ENCODE results near the gene B3GAT2.

B3GAT2 gene

DNA sequence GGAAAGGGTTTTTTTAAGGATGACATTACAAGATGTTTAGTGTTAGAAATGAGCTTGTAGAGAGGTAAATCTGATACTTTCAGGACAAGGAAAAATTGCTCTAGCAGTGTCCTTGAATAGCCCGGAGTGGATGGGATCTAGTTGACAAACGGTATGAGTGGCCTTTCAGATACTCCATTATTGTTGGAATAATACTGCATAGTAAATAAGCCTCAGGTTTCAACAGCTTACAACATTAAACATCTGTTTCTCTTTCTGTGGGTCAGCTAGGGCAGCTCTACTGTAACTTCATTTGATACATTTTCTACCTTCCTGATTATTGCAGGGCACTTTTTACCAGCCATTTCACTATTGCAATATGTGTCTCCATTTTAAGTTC lies 118.0 kb downstream of the B3GAT2 start:
- H3K9me3 ChIP-seq (ENCODE audit: control insufficient read depth, insufficient read depth, low read length), result no peaks in the 10 kb centered on the region
- H3K9ac ChIP-seq (ENCODE audit: low read depth, low read length), result no peak overlapping the region
- no peaks in the 10 kb centered on the region for H3K4me1 ChIP-seq (ENCODE audit: control insufficient read depth, insufficient read depth, low read length)
- H3K4me3 ChIP-seq (ENCODE audit: low read depth, low read length), result no peak overlapping the region
- H3K36me3 ChIP-seq (ENCODE audit: control insufficient read depth, insufficient read depth, low read length), result no peaks in the 10 kb centered on the region
- no peaks in the 10 kb centered on the region for H3K27me3 ChIP-seq (ENCODE audit: control insufficient read depth, insufficient read depth, low read length)

DNA sequence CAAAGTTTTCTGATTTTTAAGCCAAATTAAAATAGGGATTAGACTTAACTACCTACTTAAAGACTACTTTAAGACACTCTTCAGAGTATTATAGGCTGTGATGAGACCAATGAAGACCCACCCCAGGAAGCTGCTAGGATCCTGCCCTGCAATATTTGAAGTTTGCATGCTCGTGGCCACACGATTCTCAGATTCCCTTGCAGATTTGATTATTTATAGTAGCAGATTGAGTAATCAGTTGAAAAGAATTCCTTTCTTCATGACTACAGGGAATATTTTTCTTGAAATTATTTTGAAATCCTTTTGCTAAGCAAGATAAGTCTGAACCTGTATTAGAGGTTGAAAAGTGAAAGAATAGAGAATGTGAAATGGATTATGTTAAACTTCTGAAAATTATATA lies 122.3 kb downstream of the B3GAT2 start:
- Histone ChIP-seq H3K4me1 (ENCODE audit: control insufficient read depth, insufficient read depth, low read length) (no peaks in the 10 kb centered on the region), H3K27me3 (ENCODE audit: control insufficient read depth, insufficient read depth, low read length) (no peaks in the 10 kb centered on the region), H3K9me3 (ENCODE audit: control insufficient read depth, insufficient read depth, low read length) (no peaks in the 10 kb centered on the region), H3K4me3 (ENCODE audit: low read depth, low read length) (no peak overlapping the region), H3K36me3 (ENCODE audit: control insufficient read depth, insufficient read depth, low read length) (no peaks in the 10 kb centered on the region), H3K9ac (ENCODE audit: low read depth, low read length) (no peak overlapping the region)

DNA sequence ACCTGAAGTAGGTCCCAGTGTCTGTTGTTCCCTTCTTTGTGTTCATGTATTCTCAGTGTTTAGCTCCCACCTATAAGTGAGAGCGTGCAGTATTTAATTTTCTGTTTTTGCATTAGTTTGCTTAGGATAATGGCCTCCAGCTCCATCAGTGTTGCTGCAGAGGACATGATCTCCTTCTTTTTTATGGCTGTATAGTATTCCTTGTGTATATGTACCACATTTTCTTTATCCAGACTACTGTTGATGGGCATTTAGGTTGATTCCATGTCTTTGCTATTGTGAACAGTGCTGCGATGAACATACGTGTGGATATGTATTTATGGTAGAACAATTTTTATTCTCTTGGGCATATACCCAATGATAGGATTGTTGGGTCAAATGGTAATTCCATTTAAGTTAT lies 125.4 kb downstream of the B3GAT2 start:
- H3K36me3 ChIP-seq (ENCODE audit: control insufficient read depth, insufficient read depth, low read length), result no peaks in the 10 kb centered on the region
- H3K4me1 ChIP-seq (ENCODE audit: control insufficient read depth, insufficient read depth, low read length), result no peaks in the 10 kb centered on the region
- no peak overlapping the region for H3K9ac ChIP-seq (ENCODE audit: low read depth, low read length)
- H3K4me3 ChIP-seq (ENCODE audit: low read depth, low read length), result no peak overlapping the region
- no peaks in the 10 kb centered on the region for H3K27me3 ChIP-seq (ENCODE audit: control insufficient read depth, insufficient read depth, low read length)
- no peaks in the 10 kb centered on the region for H3K9me3 ChIP-seq (ENCODE audit: control insufficient read depth, insufficient read depth, low read length)

DNA sequence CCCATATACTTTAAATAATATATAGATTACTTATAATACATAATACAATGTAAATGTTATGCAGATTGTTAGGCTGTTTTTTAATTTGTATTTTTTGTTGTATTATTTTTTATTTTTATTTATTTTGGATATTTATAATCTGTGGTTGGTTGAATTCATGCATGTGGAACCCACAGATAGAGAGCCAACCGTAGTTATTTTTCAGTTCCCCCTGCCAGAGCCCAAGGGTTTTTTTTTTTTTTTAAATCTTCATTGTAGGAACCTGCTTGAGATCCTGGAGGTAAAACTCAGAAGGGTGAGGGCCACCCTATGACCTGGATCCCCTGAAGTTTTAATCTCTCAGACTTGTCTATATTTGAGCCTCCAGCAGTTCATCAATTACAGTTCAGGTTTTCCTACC lies 133.2 kb downstream of the B3GAT2 start:
- H3K9ac ChIP-seq (ENCODE audit: low read depth, low read length), result no peak overlapping the region
- no peaks in the 10 kb centered on the region for H3K36me3 ChIP-seq (ENCODE audit: control insufficient read depth, insufficient read depth, low read length)
- H3K4me3 ChIP-seq (ENCODE audit: low read depth, low read length), result no peak overlapping the region
- H3K27me3 ChIP-seq (ENCODE audit: control insufficient read depth, insufficient read depth, low read length), result no peaks in the 10 kb centered on the region
- H3K9me3 ChIP-seq (ENCODE audit: control insufficient read depth, insufficient read depth, low read length), result no peaks in the 10 kb centered on the region
- H3K4me1 ChIP-seq (ENCODE audit: control insufficient read depth, insufficient read depth, low read length), result no peaks in the 10 kb centered on the region

DNA sequence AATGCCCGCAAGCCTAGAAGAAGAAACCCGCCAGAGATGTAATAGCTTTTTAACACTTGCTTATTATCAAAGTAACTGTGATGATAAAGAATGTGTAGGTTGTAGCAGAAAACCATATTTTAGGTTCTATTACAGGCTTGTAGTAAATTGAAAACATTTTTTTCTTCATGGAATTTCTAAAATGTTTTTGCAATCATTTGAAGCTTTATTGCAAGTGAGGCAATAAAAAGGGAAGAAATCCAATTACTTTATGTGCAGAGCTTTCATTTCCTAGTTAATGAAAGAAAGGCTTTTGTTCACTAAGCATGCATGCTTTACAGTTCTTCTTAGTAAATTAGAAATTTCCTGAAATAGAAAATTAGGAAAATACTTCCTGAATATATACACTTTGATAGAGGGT lies 135.1 kb downstream of the B3GAT2 start:
- Histone ChIP-seq H3K9me3 (ENCODE audit: control insufficient read depth, insufficient read depth, low read length) (no peaks in the 10 kb centered on the region), H3K4me1 (ENCODE audit: control insufficient read depth, insufficient read depth, low read length) (no peaks in the 10 kb centered on the region), H3K36me3 (ENCODE audit: control insufficient read depth, insufficient read depth, low read length) (no peaks in the 10 kb centered on the region), H3K4me3 (ENCODE audit: low read depth, low read length) (no peak overlapping the region), H3K9ac (ENCODE audit: low read depth, low read length) (no peak overlapping the region), H3K27me3 (ENCODE audit: control insufficient read depth, insufficient read depth, low read length) (no peaks in the 10 kb centered on the region)

DNA sequence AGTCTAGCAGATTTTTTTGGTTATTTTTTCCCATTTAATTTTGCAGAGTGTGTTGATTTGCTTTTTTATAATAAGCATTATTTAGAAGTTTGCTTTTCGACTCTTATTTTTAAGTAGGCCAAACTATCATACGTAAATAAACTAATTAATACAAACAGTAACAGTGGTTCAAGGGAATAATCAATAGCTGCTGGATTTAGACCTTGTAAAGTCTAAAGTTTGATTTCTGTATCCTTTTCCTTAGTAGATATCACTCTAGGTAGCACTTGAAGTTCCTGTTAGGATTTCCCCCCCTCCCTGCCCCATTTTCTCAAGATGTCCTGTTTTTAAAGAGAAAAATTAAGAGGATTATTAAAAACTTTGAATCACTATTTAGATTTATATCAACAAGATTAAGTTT lies 136.1 kb downstream of the B3GAT2 start:
- Histone ChIP-seq H3K36me3 (ENCODE audit: control insufficient read depth, insufficient read depth, low read length) (no peaks in the 10 kb centered on the region), H3K27me3 (ENCODE audit: control insufficient read depth, insufficient read depth, low read length) (no peaks in the 10 kb centered on the region), H3K4me1 (ENCODE audit: control insufficient read depth, insufficient read depth, low read length) (no peaks in the 10 kb centered on the region), H3K9me3 (ENCODE audit: control insufficient read depth, insufficient read depth, low read length) (no peaks in the 10 kb centered on the region), H3K9ac (ENCODE audit: low read depth, low read length) (no peak overlapping the region), H3K4me3 (ENCODE audit: low read depth, low read length) (no peak overlapping the region)

DNA sequence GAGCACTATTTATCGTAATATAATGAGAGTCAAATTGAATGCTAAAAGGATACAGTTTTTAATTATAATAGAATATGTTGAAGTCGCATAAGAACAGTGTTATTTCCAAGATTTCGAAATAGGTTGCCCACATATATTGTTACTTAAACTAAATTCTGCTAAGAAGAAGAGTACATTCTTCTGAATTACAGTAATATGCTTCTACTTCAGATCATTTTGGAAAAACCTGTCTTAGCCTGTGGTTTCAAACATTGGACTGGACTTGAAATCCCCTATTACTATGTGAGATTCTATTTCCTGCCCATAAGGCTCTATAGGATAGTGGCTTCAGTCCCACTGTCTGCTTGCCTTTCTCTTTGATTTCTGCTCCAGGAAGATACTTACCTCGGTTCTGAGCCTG lies 137.2 kb downstream of the B3GAT2 start:
- Histone ChIP-seq H3K27me3 (ENCODE audit: control insufficient read depth, insufficient read depth, low read length) (no peaks in the 10 kb centered on the region), H3K9ac (ENCODE audit: low read depth, low read length) (no peak overlapping the region), H3K36me3 (ENCODE audit: control insufficient read depth, insufficient read depth, low read length) (no peaks in the 10 kb centered on the region), H3K4me3 (ENCODE audit: low read depth, low read length) (no peak overlapping the region), H3K9me3 (ENCODE audit: control insufficient read depth, insufficient read depth, low read length) (no peaks in the 10 kb centered on the region), H3K4me1 (ENCODE audit: control insufficient read depth, insufficient read depth, low read length) (no peaks in the 10 kb centered on the region)

DNA sequence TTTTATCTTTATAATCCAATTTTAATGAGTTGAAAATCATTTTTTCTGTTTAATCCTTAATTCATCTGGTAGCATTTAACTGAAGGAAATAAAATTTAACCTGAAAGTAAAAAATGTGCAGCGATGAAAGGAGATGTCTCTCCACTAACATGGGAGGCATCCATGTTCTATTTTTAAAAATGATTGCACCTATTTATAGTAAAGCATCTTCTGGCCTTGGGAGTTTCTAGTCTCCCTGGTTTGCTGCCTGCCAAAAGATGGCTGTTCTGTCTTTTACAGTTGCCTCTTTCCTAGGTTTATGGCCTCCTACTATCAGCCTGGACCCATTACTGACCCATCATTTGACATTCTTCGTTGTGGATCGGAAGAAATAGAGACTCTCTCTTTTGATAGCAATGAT lies 143.0 kb downstream of the B3GAT2 start:
- Histone ChIP-seq H3K36me3 (ENCODE audit: control insufficient read depth, insufficient read depth, low read length) (no peaks in the 10 kb centered on the region), H3K27me3 (ENCODE audit: control insufficient read depth, insufficient read depth, low read length) (no peaks in the 10 kb centered on the region), H3K4me1 (ENCODE audit: control insufficient read depth, insufficient read depth, low read length) (no peaks in the 10 kb centered on the region), H3K9me3 (ENCODE audit: control insufficient read depth, insufficient read depth, low read length) (no peaks in the 10 kb centered on the region), H3K9ac (ENCODE audit: low read depth, low read length) (no peak overlapping the region), H3K4me3 (ENCODE audit: low read depth, low read length) (no peak overlapping the region)

DNA sequence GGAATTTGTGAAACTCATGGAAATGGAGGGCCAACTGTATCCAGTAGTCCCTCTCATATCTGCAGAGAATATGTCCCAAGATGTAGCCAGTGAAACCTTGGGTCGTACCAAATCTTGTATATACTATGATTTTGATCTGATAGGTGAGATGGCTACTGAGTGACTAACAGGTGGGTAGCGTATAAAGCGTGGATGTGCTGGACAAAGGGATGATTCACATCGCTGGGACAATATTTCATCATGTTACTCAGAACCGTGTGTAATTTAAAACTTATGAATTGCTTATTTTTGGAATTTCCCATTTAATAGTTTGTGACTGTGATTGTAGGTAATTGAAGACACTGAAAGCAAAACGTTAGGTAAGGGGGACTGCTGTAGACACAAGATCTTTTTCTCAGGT lies 145.1 kb downstream of the B3GAT2 start:
- no peak overlapping the region for H3K4me3 ChIP-seq (ENCODE audit: low read depth, low read length)
- H3K36me3 ChIP-seq (ENCODE audit: control insufficient read depth, insufficient read depth, low read length), result no peaks in the 10 kb centered on the region
- no peaks in the 10 kb centered on the region for H3K4me1 ChIP-seq (ENCODE audit: control insufficient read depth, insufficient read depth, low read length)
- no peak overlapping the region for H3K9ac ChIP-seq (ENCODE audit: low read depth, low read length)
- no peaks in the 10 kb centered on the region for H3K9me3 ChIP-seq (ENCODE audit: control insufficient read depth, insufficient read depth, low read length)
- no peaks in the 10 kb centered on the region for H3K27me3 ChIP-seq (ENCODE audit: control insufficient read depth, insufficient read depth, low read length)

Data from iPS-15b (cell line).